Activated CD8-positive, alpha-beta T cell treated with anti-CD3 and anti-CD28 coated beads for 36 hours (primary cell): ENCODE results near the gene CHST8. TPM values are rescaled to one million over a fixed set of nuclear protein-coding genes. Genes with fewer than 3 reads are reported as not detected.
A peak's percentile ranks its signal among the peaks of the same experiment; 100 is the strongest.

ENCODE experiments used
- ATAC-seq: fragments of 200-7000 bp; cut with Tn5 transposase; one replicate; pipeline ENCODE4 v1.10.0; 2021; ENCODE audit warnings: mild to moderate bottlenecking, moderate library complexity
- CTCF ChIA-PET: fragments of 350-600 bp; sonication (Branson Sonifier 250); formaldehyde crosslinking; loops from one replicate; lab custom pipeline; 2021; ENCODE audit warnings: antibody characterized with exemption; lab: Charles Lee
- POLR2A ChIA-PET: fragments of 350-600 bp; sonication (Branson Sonifier 250); formaldehyde crosslinking; loops from one replicate; lab custom pipeline; 2021; ENCODE audit warnings: antibody characterized with exemption; lab: Charles Lee
- DNase-seq: peaks from one replicate; pipeline ENCODE4 v3.0.0-alpha.2; 2020
- H3K27ac Mint-ChIP-seq: one replicate; pipeline ENCODE4 v1.8.0; 2021; ENCODE audit warnings: mild to moderate bottlenecking, mixed read lengths
- H3K27me3 Mint-ChIP-seq: one replicate; pipeline ENCODE4 v1.8.0; 2021; ENCODE audit warnings: mixed read lengths
- H3K36me3 Mint-ChIP-seq: one replicate; pipeline ENCODE4 v1.8.0; 2021; ENCODE audit warnings: low read depth, mixed read lengths
- H3K4me1 Mint-ChIP-seq: one replicate; pipeline ENCODE4 v1.8.0; 2021; ENCODE audit warnings: low read depth, mixed read lengths
- H3K4me3 Mint-ChIP-seq: one replicate; pipeline ENCODE4 v1.8.0; 2021; ENCODE audit warnings: mild to moderate bottlenecking, moderate library complexity, mixed read lengths
- H3K9me3 Mint-ChIP-seq: one replicate; pipeline ENCODE4 v1.8.0; 2021; ENCODE audit warnings: mixed read lengths
- intact Hi-C: fragments of 100-400 bp; cut with micrococcal nuclease; formaldehyde crosslinking; loops from one replicate; pipeline ENCODE4 v1.10.0; 2022
- total RNA-seq, 2 experiments: library from RNA; stranded (reverse); gene quantifications; one replicate each; pipeline ENCODE4 v1.2.3, GENCODE V29; 2021
- TF ChIP-seq, protein P1 (sequence below): fragments of 200-600 bp; IDR thresholded peaks from one replicate; pipeline ENCODE4 v1.8.0; 2022; ENCODE audit warnings: antibody characterized with exemption, mild to moderate bottlenecking

Gene CHST8
- total RNA-seq, 2 experiments from 2014 or later = not detected

DNA sequence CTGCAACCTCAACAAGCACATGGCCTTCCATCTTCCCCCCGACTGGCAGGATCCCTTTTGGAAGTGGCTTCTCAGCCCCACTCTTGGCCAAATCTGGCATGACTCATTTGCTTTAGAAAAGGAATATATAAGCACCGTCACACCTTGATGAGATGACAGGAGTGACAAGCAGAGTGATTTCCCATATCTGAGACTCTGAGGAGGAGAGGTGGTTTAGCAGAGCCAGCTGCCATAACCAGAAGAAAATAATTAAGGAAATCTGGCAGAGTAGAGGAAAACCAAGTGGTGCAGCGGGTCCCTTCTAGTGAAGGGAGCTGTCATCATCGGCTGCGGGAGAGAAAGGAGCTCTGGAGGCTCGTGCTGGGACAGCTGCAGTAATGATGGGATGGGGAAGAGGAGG, 147.5 kb downstream of the CHST8 start:
- no peaks in the 10 kb centered on the region for H3K36me3 Mint-ChIP-seq

DNA sequence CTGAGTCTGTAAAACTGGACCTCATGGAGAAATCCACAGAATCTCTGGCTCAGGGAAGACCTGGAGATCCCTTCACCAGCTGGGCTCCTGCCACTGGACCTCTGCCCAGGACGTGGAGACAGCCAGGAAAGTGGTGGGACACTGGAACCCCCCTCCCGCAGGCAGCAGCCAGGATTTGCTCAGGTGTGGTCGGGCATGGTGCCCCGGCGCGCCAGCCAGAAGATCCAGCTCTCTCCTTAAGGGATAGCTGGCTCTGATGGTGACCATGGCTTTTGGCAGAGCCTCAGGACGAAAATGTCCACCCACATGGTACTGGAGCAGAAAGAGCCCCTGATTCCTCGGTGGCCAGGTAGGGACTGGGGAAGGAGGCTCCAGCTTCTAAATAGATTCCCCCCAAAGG, 148.4 kb downstream of the CHST8 start:
- Mint-ChIP-seq H3K9me3 (no peaks in the 10 kb centered on the region), H3K4me1 (no peaks in the 10 kb centered on the region), H3K27ac (no peak overlapping the region), H3K27me3 (peaks cover 4% of the 10 kb centered on the region), H3K4me3 (no peak overlapping the region), H3K36me3 (no peaks in the 10 kb centered on the region)
- CTCF ChIA-PET = interaction anchor here (1.4 to 5.1 kb wide), 6 partner anchors 8 to 353 kb away, joined by 3 to 39 read pairs (median 12); no protein-coding TSS in a partner anchor
- POLR2A ChIA-PET = no interaction called here
- ATAC-seq (no peak), DNase-seq (no peak)
- intact Hi-C loops = loop anchor here (2.0 to 10.0 kb wide), 2 partner anchors 339 to 375 kb away; no protein-coding TSS in a partner anchor
- TF ChIP-seq, protein P1, sequence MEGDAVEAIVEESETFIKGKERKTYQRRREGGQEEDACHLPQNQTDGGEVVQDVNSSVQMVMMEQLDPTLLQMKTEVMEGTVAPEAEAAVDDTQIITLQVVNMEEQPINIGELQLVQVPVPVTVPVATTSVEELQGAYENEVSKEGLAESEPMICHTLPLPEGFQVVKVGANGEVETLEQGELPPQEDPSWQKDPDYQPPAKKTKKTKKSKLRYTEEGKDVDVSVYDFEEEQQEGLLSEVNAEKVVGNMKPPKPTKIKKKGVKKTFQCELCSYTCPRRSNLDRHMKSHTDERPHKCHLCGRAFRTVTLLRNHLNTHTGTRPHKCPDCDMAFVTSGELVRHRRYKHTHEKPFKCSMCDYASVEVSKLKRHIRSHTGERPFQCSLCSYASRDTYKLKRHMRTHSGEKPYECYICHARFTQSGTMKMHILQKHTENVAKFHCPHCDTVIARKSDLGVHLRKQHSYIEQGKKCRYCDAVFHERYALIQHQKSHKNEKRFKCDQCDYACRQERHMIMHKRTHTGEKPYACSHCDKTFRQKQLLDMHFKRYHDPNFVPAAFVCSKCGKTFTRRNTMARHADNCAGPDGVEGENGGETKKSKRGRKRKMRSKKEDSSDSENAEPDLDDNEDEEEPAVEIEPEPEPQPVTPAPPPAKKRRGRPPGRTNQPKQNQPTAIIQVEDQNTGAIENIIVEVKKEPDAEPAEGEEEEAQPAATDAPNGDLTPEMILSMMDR = no peak

More for the DNA sequence above, 147.5 kb downstream of the CHST8 start:
- H3K4me3 Mint-ChIP-seq = no peak overlapping the region
- H3K27me3 Mint-ChIP-seq = peaks cover 4% of the 10 kb centered on the region
- no peak overlapping the region for H3K27ac Mint-ChIP-seq
- intact Hi-C loops = loop anchor here (5.0 kb wide), 1 partner anchor 352 kb away; no protein-coding TSS in a partner anchor
- no peaks in the 10 kb centered on the region for H3K9me3 Mint-ChIP-seq
- no peaks in the 10 kb centered on the region for H3K4me1 Mint-ChIP-seq
- no peak for ATAC-seq
- TF ChIP-seq, protein P1 = no peak
- DNase-seq = no peak
- ChIA-PET CTCF (interaction anchor here (0.8 to 5.1 kb wide), 7 partner anchors 8 to 353 kb away, joined by 3 to 39 read pairs (median 5); no protein-coding TSS in a partner anchor), POLR2A (no interaction called here)

DNA sequence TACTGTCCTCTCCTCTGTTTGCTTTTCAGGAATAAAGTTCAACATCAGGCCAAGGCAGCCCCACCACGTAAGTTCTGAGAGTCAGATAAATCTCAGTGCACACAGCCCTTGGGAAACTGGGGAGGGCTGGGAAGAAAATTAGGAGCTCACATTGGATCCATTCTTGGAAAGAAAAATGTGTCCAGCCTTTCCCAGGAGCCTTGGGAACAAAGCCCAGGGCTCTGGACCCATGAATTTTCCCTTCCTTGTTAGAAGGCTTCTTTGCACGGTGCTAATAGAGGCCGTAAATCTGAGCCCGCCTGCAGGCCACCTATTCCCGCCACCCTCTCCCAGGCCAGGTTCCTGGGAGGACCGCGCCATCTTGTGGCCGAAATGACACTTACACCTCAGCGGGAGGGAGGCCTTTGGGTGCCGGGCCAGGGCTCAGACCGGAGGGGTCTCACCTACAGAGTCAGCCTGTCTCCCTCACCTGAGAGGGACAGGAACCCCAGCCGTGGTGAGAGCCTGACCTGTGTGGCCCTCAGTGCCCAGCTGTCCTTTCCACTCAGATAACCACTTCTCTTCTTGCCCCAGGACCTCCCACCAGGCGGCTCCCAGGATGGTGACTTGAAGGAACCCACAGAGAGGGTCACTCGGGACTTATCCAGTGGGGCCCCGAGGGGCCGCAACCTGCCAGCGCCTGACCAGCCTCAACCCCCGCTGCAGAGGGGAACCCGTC, 149.8 kb downstream of the CHST8 start:
- H3K4me3 Mint-ChIP-seq = no peak overlapping the region
- peak; percentile 86 for ATAC-seq
- no peak overlapping the region for H3K27ac Mint-ChIP-seq
- intact Hi-C loops = loop anchor here (2.0 to 10.0 kb wide), 2 partner anchors 341 to 373 kb away; no protein-coding TSS in a partner anchor
- peaks cover 10% of the 10 kb centered on the region for H3K27me3 Mint-ChIP-seq
- H3K4me1 Mint-ChIP-seq = no peaks in the 10 kb centered on the region
- H3K9me3 Mint-ChIP-seq = no peaks in the 10 kb centered on the region
- H3K36me3 Mint-ChIP-seq = no peaks in the 10 kb centered on the region
- peak; percentile 77 for DNase-seq
- CTCF ChIA-PET = interaction anchor here (0.6 to 5.1 kb wide), 15 partner anchors 9 to 365 kb away, joined by 3 to 39 read pairs (median 4); no protein-coding TSS in a partner anchor
- TF ChIP-seq, protein P1 = peak; percentile 86
- POLR2A ChIA-PET = no interaction called here

DNA sequence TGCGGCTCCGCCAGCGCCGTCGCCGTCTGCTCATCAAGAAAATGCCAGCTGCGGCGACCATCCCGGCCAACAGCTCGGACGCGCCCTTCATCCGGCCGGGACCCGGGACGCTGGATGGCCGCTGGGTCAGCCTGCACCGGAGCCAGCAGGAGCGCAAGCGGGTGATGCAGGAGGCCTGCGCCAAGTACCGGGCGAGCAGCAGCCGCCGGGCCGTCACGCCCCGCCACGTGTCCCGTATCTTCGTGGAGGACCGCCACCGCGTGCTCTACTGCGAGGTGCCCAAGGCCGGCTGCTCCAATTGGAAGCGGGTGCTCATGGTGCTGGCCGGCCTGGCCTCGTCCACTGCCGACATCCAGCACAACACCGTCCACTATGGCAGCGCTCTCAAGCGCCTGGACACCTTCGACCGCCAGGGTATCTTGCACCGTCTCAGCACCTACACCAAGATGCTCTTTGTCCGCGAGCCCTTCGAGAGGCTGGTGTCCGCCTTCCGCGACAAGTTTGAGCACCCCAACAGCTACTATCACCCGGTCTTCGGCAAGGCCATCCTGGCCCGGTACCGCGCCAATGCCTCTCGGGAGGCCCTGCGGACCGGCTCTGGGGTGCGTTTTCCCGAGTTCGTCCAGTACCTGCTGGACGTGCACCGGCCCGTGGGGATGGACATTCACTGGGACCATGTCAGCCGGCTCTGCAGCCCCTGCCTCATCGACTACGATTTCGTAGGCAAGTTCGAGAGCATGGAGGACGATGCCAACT, 150.5 kb downstream of the CHST8 start:
- no peak for DNase-seq
- intact Hi-C loops = loop anchor here (10.0 kb wide), 1 partner anchor 373 kb away; no protein-coding TSS in a partner anchor
- ChIA-PET POLR2A (no interaction called here), CTCF (interaction anchor here (1.1 to 5.1 kb wide), 4 partner anchors 220 to 358 kb away, joined by 3 to 39 read pairs (median 4); no protein-coding TSS in a partner anchor)
- Mint-ChIP-seq H3K36me3 (no peaks in the 10 kb centered on the region), H3K27ac (no peak overlapping the region), H3K4me3 (no peak overlapping the region), H3K27me3 (peaks cover 10% of the 10 kb centered on the region), H3K4me1 (no peaks in the 10 kb centered on the region), H3K9me3 (no peaks in the 10 kb centered on the region)
- no peak for ATAC-seq
- TF ChIP-seq, protein P1 = no peak
